T-cell (primary cell): ENCODE results near the gene JARID2. TPM values are rescaled to one million over a fixed set of nuclear protein-coding genes. Genes with fewer than 3 reads are reported as not detected.

Experiments
- ATAC-seq, 4 experiments: fragments of 200-7000 bp in 3 of 4; fragments of 150-1000 bp in 1 of 4; cut with Tn5 transposase; replicated peaks in 1 of 4; 1 replicate in 3 of 4; 2 replicates in 1 of 4; pipeline ENCODE4 v1.10.0; 2021; ENCODE audit warnings: moderate library complexity in 3 of 4, mild to moderate bottlenecking in 2 of 4, moderate number of reproducible peaks in 1 of 4
- CTCF ChIA-PET, 2 donors: fragments of 300-600 bp; sonication (Branson Sonifier 250); formaldehyde crosslinking; loops; one replicate each; lab custom pipeline; 2022; ENCODE audit warnings: antibody characterized with exemption in 2 of 2; lab: Charles Lee
- POLR2A ChIA-PET, 2 donors: fragments of 300-600 bp; sonication (Branson Sonifier 250); formaldehyde crosslinking; loops; one replicate each; lab custom pipeline; 2022; ENCODE audit warnings: antibody characterized with exemption in 2 of 2; lab: Charles Lee
- DNase-seq, 35 experiments: peaks; one replicate each; pipeline versions ENCODE4 v3.0.0 to v3.0.0-alpha.2; 2013 to 2023
- H3K27ac ChIP-seq: one replicate; pipeline ENCODE4 v1.5.1; 2013; ENCODE audit warnings: low read length
- H3K27me3 ChIP-seq, 2 experiments: replicated peaks in 1 of 2; 1 replicate in 1 of 2; 2 replicates in 1 of 2; pipeline versions ENCODE4 v1.6.1 to v1.7.0; 2013; ENCODE audit warnings: low read length in 1 of 2, mixed read lengths in 1 of 2; ENCODE audit not compliant: control insufficient read depth in 2 of 2, insufficient read depth in 2 of 2; ENCODE audit errors: extremely low read depth in 1 of 2
- H3K36me3 ChIP-seq, 2 donors: 1 replicate in 1 of 2; 2 replicates in 1 of 2; pipeline versions ENCODE4 v1.6.1 to v1.7.0; 2013; ENCODE audit warnings: low read length in 1 of 2; ENCODE audit not compliant: control insufficient read depth in 2 of 2, insufficient read depth in 1 of 2; ENCODE audit errors: extremely low read depth in 1 of 2
- H3K4me1 ChIP-seq, 2 experiments: 1 replicate in 1 of 2; 2 replicates in 1 of 2; pipeline versions ENCODE4 v1.6.1 to v1.7.0; 2013; ENCODE audit warnings: low read length in 2 of 2, mixed read lengths in 1 of 2; ENCODE audit not compliant: insufficient read depth in 2 of 2, control insufficient read depth in 1 of 2; ENCODE audit errors: extremely low read depth in 1 of 2
- H3K4me3 ChIP-seq, 2 donors: 1 replicate in 1 of 2; 2 replicates in 1 of 2; pipeline versions ENCODE4 v1.5.1 to v1.7.0; 2013; ENCODE audit warnings: mild to moderate bottlenecking in 2 of 2, low read length in 1 of 2, moderate library complexity in 1 of 2; ENCODE audit not compliant: control insufficient read depth in 1 of 2; ENCODE audit errors: extremely low read depth in 1 of 2
- H3K9me3 ChIP-seq: 2 replicates; pipeline ENCODE4 v1.7.0; 2013
- H3K27ac Mint-ChIP-seq, 2 donors: one replicate each; pipeline ENCODE4 v1.8.0; 2020 to 2021; ENCODE audit warnings: mild to moderate bottlenecking in 2 of 2, mixed read lengths in 2 of 2
- H3K27me3 Mint-ChIP-seq, 2 donors: one replicate each; pipeline ENCODE4 v1.8.0; 2021 to 2022; ENCODE audit warnings: mixed read lengths in 2 of 2
- H3K36me3 Mint-ChIP-seq: one replicate; pipeline ENCODE4 v1.8.0; 2021; ENCODE audit warnings: mixed read lengths
- H3K4me1 Mint-ChIP-seq, 3 donors: one replicate each; pipeline ENCODE4 v1.8.0; 2020 to 2022; ENCODE audit warnings: mixed read lengths in 3 of 3, mild to moderate bottlenecking in 1 of 3
- H3K4me3 Mint-ChIP-seq, 3 donors: one replicate each; pipeline ENCODE4 v1.8.0; 2020 to 2022; ENCODE audit warnings: mild to moderate bottlenecking in 3 of 3, mixed read lengths in 3 of 3, moderate library complexity in 3 of 3
- H3K9me3 Mint-ChIP-seq, 3 donors: one replicate each; pipeline ENCODE4 v1.8.0; 2020 to 2022; ENCODE audit warnings: mixed read lengths in 3 of 3
- WGBS: methylation state at CpG from one replicate; pipeline ENCODE4 v1.1.5; 2013; ENCODE audit warnings: missing lambda C conversion rate; ENCODE audit not compliant: insufficient coverage; 5-methylcytosine and 5-hydroxymethylcytosine counted together
- total RNA-seq, 35 experiments: library from RNA in 6 of 35; stranded (reverse) in 6 of 35; fragments of 120-200 nt in 1 of 35; gene quantifications; one replicate each; pipeline versions ENCODE4 v1.2.1 to v1.2.4 and lab custom pipeline; 2013 to 2026

The JARID2 gene
- total RNA-seq, 5 donors from 2014 or later (not counting 1 experiment from before 2014, with no cell fraction given), result 19.8 to 27.9 (median 21.6) TPM

DNA sequence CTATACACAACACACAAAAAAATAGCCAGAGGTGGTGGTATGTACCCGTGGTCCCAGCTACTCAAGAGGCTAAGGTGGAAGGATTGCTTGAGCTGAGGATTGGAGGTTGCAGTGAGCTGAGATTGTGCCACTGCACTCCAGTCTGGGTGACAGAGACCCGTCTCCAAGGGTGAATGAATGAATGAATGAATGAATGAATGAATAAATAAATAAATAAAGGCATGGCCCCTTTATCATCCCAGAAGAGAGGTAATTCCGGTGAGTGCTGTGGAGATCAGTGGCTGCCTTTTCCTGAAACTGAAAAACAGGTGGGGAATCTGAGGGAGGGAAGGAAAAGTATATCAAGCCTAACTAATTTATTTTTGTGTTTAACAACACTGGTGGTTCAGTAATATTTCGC lies 90.0 kb downstream of the JARID2 start:
- peak overlapping the region in 1 of 2 donors; percentile 70 for H3K27ac Mint-ChIP-seq
- ATAC-seq, result no peak
- H3K36me3 Mint-ChIP-seq, result no peaks in the 10 kb centered on the region
- no peak overlapping the region for H3K4me3 ChIP-seq
- no peak overlapping the region for H3K27ac ChIP-seq
- no peak overlapping the region for H3K4me3 Mint-ChIP-seq
- H3K27me3 Mint-ChIP-seq, result no peaks in the 10 kb centered on the region
- H3K9me3 Mint-ChIP-seq, result no peaks in the 10 kb centered on the region
- ChIA-PET POLR2A (no interaction called here), CTCF (interaction anchor here in 1 of 2 donors (0.6 kb wide), 1 partner anchor 44 kb away, joined by 4 read pairs; no protein-coding TSS in a partner anchor)
- H3K9me3 ChIP-seq, result no peaks in the 10 kb centered on the region
- DNase-seq, result no peak
- H3K36me3 ChIP-seq, result no peaks in the 10 kb centered on the region
- H3K4me1 Mint-ChIP-seq, result peaks cover 84 to 88% (median 86%) of the 10 kb centered on the region in 3 donors
- peaks cover 16 to 40% of the 10 kb centered on the region in 2 experiments for H3K4me1 ChIP-seq
- WGBS, result 90% methylated on average over 2 of the region's 4 CpGs
- no peaks in the 10 kb centered on the region for H3K27me3 ChIP-seq

DNA sequence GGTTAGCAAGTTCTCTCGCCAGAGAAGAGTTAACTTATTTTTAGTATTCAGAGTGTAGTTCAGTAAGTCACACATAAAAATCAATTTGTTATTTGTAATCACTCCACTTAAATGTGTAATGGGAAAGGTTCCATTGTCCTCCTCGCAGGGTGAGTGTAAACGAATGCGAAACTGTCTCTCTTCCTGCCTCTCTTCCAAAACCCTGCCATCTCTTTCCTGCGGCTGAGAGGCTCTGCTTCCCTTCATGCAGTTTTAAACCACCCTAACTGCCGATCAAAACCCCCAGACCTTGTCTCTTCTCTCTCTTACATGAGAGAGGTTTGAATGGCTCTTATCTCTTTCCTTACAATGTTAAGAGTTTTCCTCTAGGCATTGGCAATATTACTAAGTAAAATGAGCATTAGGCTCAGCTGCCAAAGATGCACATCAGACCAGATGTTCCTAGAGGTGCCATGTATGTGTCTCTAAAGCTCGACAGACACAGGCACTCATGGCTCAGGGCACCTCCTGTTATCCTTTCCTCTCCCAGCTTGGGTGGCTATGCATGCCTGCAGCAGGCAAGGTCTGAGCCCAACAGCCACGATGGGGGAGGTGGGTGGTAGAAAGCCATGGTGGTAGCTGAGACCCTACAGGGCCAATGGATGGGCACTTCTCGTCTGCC lies 91.2 kb downstream of the JARID2 start:
- no CpG with 5 or more reads among the region's 9 CpGs for WGBS
- H3K36me3 Mint-ChIP-seq, result no peaks in the 10 kb centered on the region
- POLR2A ChIA-PET, result no interaction called here
- no peaks in the 10 kb centered on the region for H3K9me3 Mint-ChIP-seq
- Histone ChIP-seq H3K36me3 (no peaks in the 10 kb centered on the region), H3K9me3 (no peaks in the 10 kb centered on the region), H3K4me3 (no peak overlapping the region), H3K4me1 (peaks cover 24 to 42% of the 10 kb centered on the region in 2 experiments), H3K27me3 (no peaks in the 10 kb centered on the region), H3K27ac (peak overlapping the region; percentile 13)
- no peak for DNase-seq
- ATAC-seq, result peak in 2 of 4 experiments; percentile 24 to 40
- peak overlapping the region; percentile 72 to 73 for H3K27ac Mint-ChIP-seq
- H3K4me1 Mint-ChIP-seq, result peaks cover 84 to 88% (median 88%) of the 10 kb centered on the region in 3 donors
- H3K27me3 Mint-ChIP-seq, result no peaks in the 10 kb centered on the region
- CTCF ChIA-PET, result no interaction called here
- H3K4me3 Mint-ChIP-seq, result peak overlapping the region in 2 of 3 donors; percentile 26 to 41

- POLR2A ChIA-PET, result no interaction called here
- 100% methylated on average over 2 of the region's 3 CpGs for whole genome bisulfite sequencing
- Histone ChIP-seq H3K27ac (no peak overlapping the region), H3K9me3 (no peaks in the 10 kb centered on the region), H3K27me3 (no peaks in the 10 kb centered on the region), H3K36me3 (no peaks in the 10 kb centered on the region), H3K4me3 (no peak overlapping the region), H3K4me1 (peaks cover 27 to 46% of the 10 kb centered on the region in 2 experiments)
- Mint-ChIP-seq H3K27ac (peak overlapping the region; percentile 8 to 73), H3K4me3 (peak overlapping the region in 1 of 3 donors; percentile 26), H3K9me3 (no peaks in the 10 kb centered on the region), H3K27me3 (no peaks in the 10 kb centered on the region), H3K36me3 (no peaks in the 10 kb centered on the region), H3K4me1 (peaks cover 84 to 88% (median 87%) of the 10 kb centered on the region in 3 donors)
- DNase-seq, result no peak
- ATAC-seq, result no peak
- CTCF ChIA-PET, result interaction anchor here in 1 of 2 donors (1.1 kb wide), 1 partner anchor 10 kb away, joined by 3 read pairs; no protein-coding TSS in a partner anchor
These were observed 91.7 kb downstream of the JARID2 start for GRCh38 chr6:15337582-15337981.

- H3K4me1 Mint-ChIP-seq, result peaks cover 87 to 91% (median 89%) of the 10 kb centered on the region in 3 donors
- ChIA-PET CTCF (interaction anchor here in 1 of 2 donors (1.1 kb wide), 1 partner anchor 9 kb away, joined by 3 read pairs; no protein-coding TSS in a partner anchor), POLR2A (interaction anchor here in 1 of 2 donors (0.6 kb wide), 1 partner anchor 14 kb away, joined by 4 read pairs; no protein-coding TSS in a partner anchor)
- peak overlapping the region; percentile 45 to 87 for H3K27ac Mint-ChIP-seq
- no peaks in the 10 kb centered on the region for H3K36me3 Mint-ChIP-seq
- H3K27me3 Mint-ChIP-seq, result no peaks in the 10 kb centered on the region
- H3K36me3 ChIP-seq, result no peaks in the 10 kb centered on the region
- H3K4me3 Mint-ChIP-seq, result no peak overlapping the region
- no peaks in the 10 kb centered on the region for H3K9me3 ChIP-seq
- H3K9me3 Mint-ChIP-seq, result no peaks in the 10 kb centered on the region
- no peak overlapping the region for H3K27ac ChIP-seq
- no peaks in the 10 kb centered on the region for H3K27me3 ChIP-seq
- no peak overlapping the region for H3K4me3 ChIP-seq
- WGBS, result 100% methylated on average over 1 of the region's 1 CpG
- ATAC-seq, result no peak
- H3K4me1 ChIP-seq, result peaks cover 31 to 51% of the 10 kb centered on the region in 2 experiments
- no peak for DNase-seq
These were observed 92.6 kb downstream of the JARID2 start for GRCh38 chr6:15338476-15338875.

- no peak overlapping the region for H3K27ac ChIP-seq
- ChIA-PET CTCF (no interaction called here), POLR2A (interaction anchor here in 1 of 2 donors (0.6 to 0.7 kb wide), 2 partner anchors 10 to 14 kb away, joined by 3 to 4 read pairs; no protein-coding TSS in a partner anchor)
- peaks cover 36 to 57% of the 10 kb centered on the region in 2 experiments for H3K4me1 ChIP-seq
- no peaks in the 10 kb centered on the region for H3K36me3 ChIP-seq
- no peaks in the 10 kb centered on the region for H3K9me3 Mint-ChIP-seq
- H3K27me3 ChIP-seq, result no peaks in the 10 kb centered on the region
- H3K9me3 ChIP-seq, result no peaks in the 10 kb centered on the region
- no peak overlapping the region for H3K4me3 Mint-ChIP-seq
- 95% methylated on average over 4 of the region's 4 CpGs for WGBS
- peaks cover 87 to 93% (median 91%) of the 10 kb centered on the region in 3 donors for H3K4me1 Mint-ChIP-seq
- no peaks in the 10 kb centered on the region for H3K36me3 Mint-ChIP-seq
- H3K27me3 Mint-ChIP-seq, result no peaks in the 10 kb centered on the region
- no peak for ATAC-seq
- no peak for DNase-seq
- peak overlapping the region; percentile 45 to 87 for H3K27ac Mint-ChIP-seq
- no peak overlapping the region for H3K4me3 ChIP-seq
These were observed 93.2 kb downstream of the JARID2 start for GRCh38 chr6:15339081-15339480.

- Mint-ChIP-seq H3K36me3 (no peaks in the 10 kb centered on the region), H3K4me1 (peaks cover 87 to 90% (median 90%) of the 10 kb centered on the region in 3 donors), H3K27ac (peak overlapping the region; percentile 76 to 91), H3K4me3 (peak overlapping the region in 1 of 3 donors; percentile 62), H3K9me3 (no peaks in the 10 kb centered on the region), H3K27me3 (no peaks in the 10 kb centered on the region)
- Histone ChIP-seq H3K4me1 (peaks cover 45 to 56% of the 10 kb centered on the region in 2 experiments), H3K36me3 (no peaks in the 10 kb centered on the region), H3K27me3 (no peaks in the 10 kb centered on the region), H3K4me3 (no peak overlapping the region), H3K27ac (peak overlapping the region; percentile 64), H3K9me3 (no peaks in the 10 kb centered on the region)
- CTCF ChIA-PET, result no interaction called here
- no peak for DNase-seq
- POLR2A ChIA-PET, result no interaction called here
- no peak for ATAC-seq
- WGBS, result no CpG with 5 or more reads among the region's 3 CpGs
These were observed 94.3 kb downstream of the JARID2 start for GRCh38 chr6:15340105-15340601.
